C4-2B (cell line): Measurements from ENCODE around the gene APMAP.

Source experiments
- ZFX ChIP-seq: fragments of 450-650 bp; IDR thresholded peaks from 2 replicates; pipeline ENCODE4 v1.6.1; 2017
- TF ChIP-seq, protein P1 (sequence below): fragments of 450-650 bp; conservative IDR thresholded peaks from 2 replicates; pipeline ENCODE4 v1.5.1; 2017; ENCODE audit warnings: mild to moderate bottlenecking

- TF ChIP-seq, protein P1, sequence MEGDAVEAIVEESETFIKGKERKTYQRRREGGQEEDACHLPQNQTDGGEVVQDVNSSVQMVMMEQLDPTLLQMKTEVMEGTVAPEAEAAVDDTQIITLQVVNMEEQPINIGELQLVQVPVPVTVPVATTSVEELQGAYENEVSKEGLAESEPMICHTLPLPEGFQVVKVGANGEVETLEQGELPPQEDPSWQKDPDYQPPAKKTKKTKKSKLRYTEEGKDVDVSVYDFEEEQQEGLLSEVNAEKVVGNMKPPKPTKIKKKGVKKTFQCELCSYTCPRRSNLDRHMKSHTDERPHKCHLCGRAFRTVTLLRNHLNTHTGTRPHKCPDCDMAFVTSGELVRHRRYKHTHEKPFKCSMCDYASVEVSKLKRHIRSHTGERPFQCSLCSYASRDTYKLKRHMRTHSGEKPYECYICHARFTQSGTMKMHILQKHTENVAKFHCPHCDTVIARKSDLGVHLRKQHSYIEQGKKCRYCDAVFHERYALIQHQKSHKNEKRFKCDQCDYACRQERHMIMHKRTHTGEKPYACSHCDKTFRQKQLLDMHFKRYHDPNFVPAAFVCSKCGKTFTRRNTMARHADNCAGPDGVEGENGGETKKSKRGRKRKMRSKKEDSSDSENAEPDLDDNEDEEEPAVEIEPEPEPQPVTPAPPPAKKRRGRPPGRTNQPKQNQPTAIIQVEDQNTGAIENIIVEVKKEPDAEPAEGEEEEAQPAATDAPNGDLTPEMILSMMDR = no peak
- TF ChIP-seq ZFX = no peak
Observed at GRCh38 chr20:25005220-25005619, 12.7 kb upstream of the APMAP start.
